Stimulated activated CD4-positive, alpha-beta T cell treated with anti-CD3 and anti-CD28 coated beads, Interleukin-1b, Interleukin-23, amount 100 ng/mL, for 4 hours (primary cell): ENCODE data around the gene PCDHGA1.
A peak's percentile ranks its signal among the peaks of the same experiment; 100 is the strongest.
"Not testable (repeated sequence)": the region's sequence is repeated elsewhere in the genome, so short reads cannot be mapped to it uniquely, and the experiment has no call there.

Source experiments
- DNase-seq, 2 donors: peaks; one replicate each; pipeline ENCODE4 v3.0.0-alpha.2; 2020; ENCODE audit warnings: low read depth in 2 of 2

PCDHGA1 gene

GRCh38 chr5:141330299-141331080 lies at the start of gene PCDHGA1:
TSS of gene PCDHGA1 (plus strand) at chr5:141330514.
- no peak for DNase-seq

GRCh38 chr5:141298376-141298775 lies 31.9 kb upstream of the PCDHGA1 start:
- no peak for DNase-seq

GRCh38 chr5:141303756-141304155 lies 26.6 kb upstream of the PCDHGA1 start, which contains the start of gene SLC25A2:
TSS of gene SLC25A2 (minus strand) at chr5:141304049. CDS start at chr5:141303865, 184 bp downstream.
- no peak for DNase-seq

GRCh38 chr5:141306630-141307029 lies 23.7 kb upstream of the PCDHGA1 start:
- DNase-seq: no peak

GRCh38 chr5:141313711-141314110 lies 16.6 kb upstream of the PCDHGA1 start:
- DNase-seq: no peak

- DNase-seq: not testable (repeated sequence)
Observed at GRCh38 chr5:141316963-141317362, 13.4 kb upstream of the PCDHGA1 start.

- DNase-seq: no peak
Observed at GRCh38 chr5:141319202-141319601, 11.1 kb upstream of the PCDHGA1 start.

GRCh38 chr5:141319699-141320098 lies 10.6 kb upstream of the PCDHGA1 start:
- DNase-seq: no peak

GRCh38 chr5:141320225-141321169 lies 9.8 kb upstream of the PCDHGA1 start, which contains the start of gene TAF7:
TSS of gene TAF7 (minus strand) at chr5:141320784. CDS start at chr5:141320044, 740 bp downstream.
- peak; percentile 87 to 92 for DNase-seq

- DNase-seq: no peak
Observed at GRCh38 chr5:141322261-141322660, 8.1 kb upstream of the PCDHGA1 start.

- peak; percentile 43 to 54 for DNase-seq
Observed at GRCh38 chr5:141326088-141326854, 4.0 kb upstream of the PCDHGA1 start.

GRCh38 chr5:141328231-141328630 lies 2.1 kb upstream of the PCDHGA1 start:
- DNase-seq: no peak

- DNase-seq: not testable (repeated sequence)
Observed at GRCh38 chr5:141332571-141332970, 2.3 kb downstream of the PCDHGA1 start.

GRCh38 chr5:141338538-141339306 lies 8.4 kb downstream of the PCDHGA1 start, which contains the start of gene PCDHGA2:
TSS of gene PCDHGA2 (plus strand) at chr5:141338760.
- DNase-seq: no peak

- DNase-seq: not testable (repeated sequence)
Observed at GRCh38 chr5:141340781-141341354, 10.6 kb downstream of the PCDHGA1 start.

GRCh38 chr5:141342773-141343172 lies 12.5 kb downstream of the PCDHGA1 start:
- DNase-seq: no peak

- DNase-seq: no peak
Observed at GRCh38 chr5:141343242-141343952, 13.1 kb downstream of the PCDHGA1 start, which contains the start of gene PCDHGA3. TSS of gene PCDHGA3 (plus strand) at chr5:141343829. CDS start at chr5:141344034, 205 bp downstream.

- no peak for DNase-seq
Observed at GRCh38 chr5:141343953-141344463, 13.7 kb downstream of the PCDHGA1 start.

GRCh38 chr5:141345327-141345726 lies 15.0 kb downstream of the PCDHGA1 start:
- no peak for DNase-seq
